ENCODE results near the gene OCRL.

DNA sequence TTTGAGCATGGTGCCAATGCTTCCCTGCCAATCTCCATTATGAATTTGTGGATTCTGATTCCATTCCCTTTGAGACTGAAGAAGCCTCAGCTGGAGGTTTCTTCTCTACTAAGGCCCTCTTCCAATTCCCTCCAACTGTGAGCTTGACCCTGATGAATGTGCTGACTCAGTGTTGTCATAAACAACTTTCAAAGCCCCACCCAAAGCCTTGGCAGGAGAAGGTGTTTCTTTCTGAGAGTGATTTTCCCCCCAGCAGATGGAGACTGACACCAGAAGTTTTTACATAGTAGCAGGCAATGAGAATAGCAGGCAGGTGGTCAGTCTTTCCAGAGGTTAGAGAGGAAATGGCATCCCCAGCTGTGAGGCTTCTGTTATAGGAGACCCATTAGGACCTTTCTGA is 53.1 kb downstream of the OCRL start:
- TF ChIP-seq POLR2A (IDR thresholded peaks at IDR 0.05; ENCODE audit: low read depth, low read length) (no peak), TAF1 (IDR thresholded peaks at IDR 0.05; ENCODE audit: low read depth, low read length) (no peak), POLR2AphosphoS5 (IDR thresholded peaks at IDR 0.05; ENCODE audit: low read depth, low read length) (no peak)

All from GM12891 (cell line).